Measurements from ENCODE around the gene NPSR1.

Gene NPSR1

DNA sequence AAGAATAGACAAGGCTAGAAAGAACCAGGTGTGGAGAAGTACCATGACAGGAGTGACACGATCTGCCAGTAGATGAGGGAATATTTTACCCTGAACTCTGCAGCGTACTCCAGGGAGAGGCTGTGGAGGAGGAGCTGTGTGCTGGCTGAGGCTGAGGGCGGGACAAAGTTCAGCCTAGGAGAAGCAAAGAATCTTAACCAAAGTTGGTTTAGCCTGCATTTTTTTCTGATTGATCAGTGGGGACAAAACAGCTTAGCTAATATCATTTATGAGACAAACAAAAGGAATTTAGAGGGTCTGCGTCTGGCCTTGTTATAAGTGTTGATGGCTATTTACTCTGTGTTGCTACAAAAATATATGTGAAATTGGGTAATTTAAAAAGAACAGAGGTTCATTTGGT lies 5.2 kb upstream of the NPSR1 start:
- Histone ChIP-seq H3K4me3 (ENCODE audit: low read depth in 1 of 2, low read length in 1 of 2) (no peak overlapping the region), H3K36me3 (no peaks in the 10 kb centered on the region), H3K9me3 (no peaks in the 10 kb centered on the region), H3K27ac (no peak overlapping the region), H3K4me1 (ENCODE audit: control insufficient read depth in 1 of 2, insufficient read depth in 1 of 2, low read depth in 1 of 2, low read length in 1 of 2) (no peaks in the 10 kb centered on the region), H3K27me3 (no peaks in the 10 kb centered on the region)
- TF ChIP-seq, protein P1, sequence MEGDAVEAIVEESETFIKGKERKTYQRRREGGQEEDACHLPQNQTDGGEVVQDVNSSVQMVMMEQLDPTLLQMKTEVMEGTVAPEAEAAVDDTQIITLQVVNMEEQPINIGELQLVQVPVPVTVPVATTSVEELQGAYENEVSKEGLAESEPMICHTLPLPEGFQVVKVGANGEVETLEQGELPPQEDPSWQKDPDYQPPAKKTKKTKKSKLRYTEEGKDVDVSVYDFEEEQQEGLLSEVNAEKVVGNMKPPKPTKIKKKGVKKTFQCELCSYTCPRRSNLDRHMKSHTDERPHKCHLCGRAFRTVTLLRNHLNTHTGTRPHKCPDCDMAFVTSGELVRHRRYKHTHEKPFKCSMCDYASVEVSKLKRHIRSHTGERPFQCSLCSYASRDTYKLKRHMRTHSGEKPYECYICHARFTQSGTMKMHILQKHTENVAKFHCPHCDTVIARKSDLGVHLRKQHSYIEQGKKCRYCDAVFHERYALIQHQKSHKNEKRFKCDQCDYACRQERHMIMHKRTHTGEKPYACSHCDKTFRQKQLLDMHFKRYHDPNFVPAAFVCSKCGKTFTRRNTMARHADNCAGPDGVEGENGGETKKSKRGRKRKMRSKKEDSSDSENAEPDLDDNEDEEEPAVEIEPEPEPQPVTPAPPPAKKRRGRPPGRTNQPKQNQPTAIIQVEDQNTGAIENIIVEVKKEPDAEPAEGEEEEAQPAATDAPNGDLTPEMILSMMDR (IDR thresholded peaks at IDR 0.05): no peak

DNA sequence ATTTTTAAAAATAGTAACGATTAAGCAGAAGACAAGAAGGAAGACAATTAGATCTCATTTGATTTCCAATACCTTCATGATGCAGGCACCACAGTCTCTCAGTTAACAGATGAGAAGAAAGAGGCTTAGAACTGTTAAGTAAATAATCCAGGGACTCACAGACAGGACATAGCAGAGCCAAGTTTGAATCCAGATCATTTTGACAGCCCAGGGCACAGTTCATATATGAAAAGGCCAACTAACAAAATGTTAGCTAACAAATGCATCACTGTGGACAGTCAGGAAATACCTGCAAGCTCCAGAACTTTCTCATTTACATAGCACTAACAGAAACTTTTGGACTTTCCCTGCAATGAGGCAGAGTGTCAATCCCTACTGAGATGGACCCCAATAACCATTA lies 4.2 kb upstream of the NPSR1 start:
- Histone ChIP-seq H3K36me3 (no peaks in the 10 kb centered on the region), H3K4me3 (ENCODE audit: low read depth in 1 of 2, low read length in 1 of 2) (no peak overlapping the region), H3K27ac (no peak overlapping the region), H3K27me3 (no peaks in the 10 kb centered on the region), H3K4me1 (ENCODE audit: control insufficient read depth in 1 of 2, insufficient read depth in 1 of 2, low read depth in 1 of 2, low read length in 1 of 2) (no peaks in the 10 kb centered on the region), H3K9me3 (no peaks in the 10 kb centered on the region)
- TF ChIP-seq, protein P1 (IDR thresholded peaks at IDR 0.05): no peak

DNA sequence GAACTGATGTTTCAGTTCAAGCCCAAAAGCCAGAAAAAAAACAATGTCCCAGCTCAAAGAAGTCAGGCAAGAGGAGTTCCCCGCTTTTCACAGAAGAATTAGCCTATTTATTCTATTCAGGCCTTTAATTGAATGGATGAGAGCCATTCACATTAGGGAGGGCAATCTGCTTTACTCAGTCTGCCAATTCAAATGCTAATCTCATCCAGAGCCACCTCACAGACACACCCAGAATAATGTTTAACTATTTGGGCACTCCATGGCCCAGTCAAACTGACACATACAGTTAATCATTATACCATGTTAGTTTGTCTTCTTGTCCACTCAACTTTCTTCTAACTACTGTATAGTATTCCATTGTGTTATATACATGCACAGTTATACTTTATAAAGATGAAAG lies 2.6 kb upstream of the NPSR1 start:
- Histone ChIP-seq H3K27ac (no peak overlapping the region), H3K27me3 (no peaks in the 10 kb centered on the region), H3K4me3 (ENCODE audit: low read depth in 1 of 2, low read length in 1 of 2) (no peak overlapping the region), H3K36me3 (no peaks in the 10 kb centered on the region), H3K9me3 (no peaks in the 10 kb centered on the region), H3K4me1 (ENCODE audit: control insufficient read depth in 1 of 2, insufficient read depth in 1 of 2, low read depth in 1 of 2, low read length in 1 of 2) (no peaks in the 10 kb centered on the region)
- TF ChIP-seq, protein P1 (IDR thresholded peaks at IDR 0.05): no peak

DNA sequence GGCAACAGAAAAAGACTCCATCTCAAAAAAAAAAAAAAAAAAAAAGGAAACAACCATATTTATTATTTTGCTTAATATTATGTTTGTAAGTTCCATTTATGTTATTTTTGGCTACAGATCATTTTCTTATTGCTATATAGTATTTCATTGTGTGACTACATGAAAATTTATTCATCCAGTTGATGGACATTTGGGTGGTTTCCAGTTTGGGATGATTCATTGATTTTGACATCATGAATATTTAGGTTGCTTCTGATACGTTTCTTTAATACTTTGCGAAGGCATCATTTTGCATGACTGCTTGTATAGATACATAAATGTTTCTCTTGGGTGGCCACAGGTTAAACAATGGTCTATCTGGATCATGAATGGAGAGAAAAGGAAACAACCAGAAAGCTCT lies 2.0 kb upstream of the NPSR1 start:
- Histone ChIP-seq H3K36me3 (no peaks in the 10 kb centered on the region), H3K27ac (no peak overlapping the region), H3K4me1 (ENCODE audit: control insufficient read depth in 1 of 2, insufficient read depth in 1 of 2, low read depth in 1 of 2, low read length in 1 of 2) (no peaks in the 10 kb centered on the region), H3K9me3 (no peaks in the 10 kb centered on the region), H3K4me3 (ENCODE audit: low read depth in 1 of 2, low read length in 1 of 2) (no peak overlapping the region), H3K27me3 (no peaks in the 10 kb centered on the region)
- TF ChIP-seq, protein P1 (IDR thresholded peaks at IDR 0.05): no peak

DNA sequence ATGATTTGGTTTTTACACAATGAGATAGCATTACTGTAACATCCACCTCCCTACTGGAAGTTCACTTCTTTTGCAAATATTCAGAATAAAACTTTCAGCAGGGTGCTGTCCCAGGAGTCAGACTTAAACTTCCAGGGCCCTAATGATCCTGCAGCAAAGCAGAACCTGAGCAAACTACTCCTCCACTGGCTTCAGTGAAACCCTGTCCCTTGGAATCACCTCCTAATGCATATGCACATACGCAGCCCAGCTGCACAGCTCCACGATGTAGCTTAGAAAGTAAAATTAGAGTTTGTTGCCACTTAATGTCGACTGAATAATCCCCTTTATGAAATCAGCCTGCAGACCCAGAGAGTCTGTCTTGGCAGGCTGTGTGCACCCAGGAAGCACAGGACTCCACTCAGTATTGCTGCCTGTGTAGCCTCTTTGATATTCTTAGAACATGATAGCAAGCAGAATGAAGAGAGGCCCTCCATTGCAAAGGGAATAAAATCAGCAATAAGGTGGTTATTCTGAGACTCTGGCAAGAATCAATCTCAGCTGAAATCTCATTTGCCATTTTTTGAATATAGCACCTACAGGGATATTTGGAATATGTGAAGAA lies 1.6 kb downstream of the NPSR1 start:
- H3K27me3 ChIP-seq: no peaks in the 10 kb centered on the region
- H3K4me3 ChIP-seq (ENCODE audit: low read depth in 1 of 2, low read length in 1 of 2): no peak overlapping the region
- TF ChIP-seq, protein P1 (IDR thresholded peaks at IDR 0.05): no peak
- H3K9me3 ChIP-seq: no peaks in the 10 kb centered on the region
- no peak overlapping the region for H3K27ac ChIP-seq
- no peaks in the 10 kb centered on the region for H3K36me3 ChIP-seq
- H3K4me1 ChIP-seq (ENCODE audit: control insufficient read depth in 1 of 2, insufficient read depth in 1 of 2, low read depth in 1 of 2, low read length in 1 of 2): no peaks in the 10 kb centered on the region
